ENCODE measurements around the gene BID. TPM values are rescaled to one million over a fixed set of nuclear protein-coding genes. Genes with fewer than 3 reads are reported as not detected.

The BID gene
- total RNA-seq, 1 experiment from 2014 or later, result 23.2 TPM

GRCh38 chr22:17823964-17824363, 49.7 kb upstream of the BID start:
- no peak overlapping the region for H3K23ac ChIP-seq (ENCODE audit: insufficient read length, low read depth, low read length)
- no peak overlapping the region for H3K9ac ChIP-seq (ENCODE audit: extremely low read depth, insufficient read length, low read length)
- no peak overlapping the region for H3T11ph ChIP-seq (ENCODE audit: low read length)
- TF ChIP-seq CTCF (conservative IDR thresholded peaks at IDR 0.05), result no peak
- no peak overlapping the region for H3K56ac ChIP-seq (ENCODE audit: insufficient read length, low read depth, low read length)
- DNase-seq, result no peak
- no peak overlapping the region for H2AK5ac ChIP-seq (ENCODE audit: insufficient read length, low read length)
- H3K14ac ChIP-seq (ENCODE audit: insufficient read depth, low read length), result no peak overlapping the region
- no peak overlapping the region for H4K8ac ChIP-seq (replicated peaks; ENCODE audit: insufficient read length, low read depth, low read length)
- no peak overlapping the region for H2BK120ac ChIP-seq (ENCODE audit: low read depth, low read length, poor library complexity, severe bottlenecking)
- Mint-ChIP-seq H3K4me3 (no peak overlapping the region), H3K9me3 (no peaks in the 10 kb centered on the region), H3K36me3 (ENCODE audit: insufficient read depth in 1 of 3, low read depth in 3 of 3) (peaks cover 4 to 12% (median 4%) of the 10 kb centered on the region in 3 experiments; a peak in 5 of 7 replicates), H3K4me1 (no peaks in the 10 kb centered on the region), H3K27ac (no peak overlapping the region), H3K27me3 (ENCODE audit: low read depth) (no peaks in the 10 kb centered on the region)
- H4K91ac ChIP-seq (ENCODE audit: insufficient read length, low read depth, low read length), result no peak overlapping the region
- H4K5ac ChIP-seq (ENCODE audit: insufficient read length, low read depth, low read length), result no peak overlapping the region
- no peaks in the 10 kb centered on the region for H3K79me2 ChIP-seq (ENCODE audit: insufficient read depth, low read length)
- WGBS (ENCODE audit: extremely low coverage, insufficient read length, low lambda C conversion rate), result no CpG with 5 or more reads among the region's 15 CpGs
- no peak overlapping the region for H3K27ac ChIP-seq (ENCODE audit: insufficient read length, low read depth, low read length)
- H3K27me3 ChIP-seq (ENCODE audit: insufficient read depth, low read length), result no peaks in the 10 kb centered on the region
- H2BK20ac ChIP-seq (ENCODE audit: low read depth, low read length, poor library complexity, severe bottlenecking), result no peak overlapping the region
- H3K9me3 ChIP-seq (ENCODE audit: control insufficient read depth, low read depth, low read length), result no peaks in the 10 kb centered on the region
- H2BK5ac ChIP-seq (ENCODE audit: insufficient read length, low read length), result no peak overlapping the region
- H2BK15ac ChIP-seq (ENCODE audit: low read depth, low read length), result no peak overlapping the region
- H3K4me2 ChIP-seq (ENCODE audit: insufficient read depth, insufficient read length, low read length), result no peak overlapping the region
- no peak overlapping the region for H3K18ac ChIP-seq (ENCODE audit: insufficient read length, low read depth, low read length)
- peaks cover 2% of the 10 kb centered on the region for H4K20me1 ChIP-seq (ENCODE audit: control insufficient read depth, insufficient read depth, insufficient read length)
- H3K23me2 ChIP-seq (ENCODE audit: insufficient read length, low read depth, low read length, poor library complexity, severe bottlenecking), result no peaks in the 10 kb centered on the region
- H2BK12ac ChIP-seq (ENCODE audit: insufficient read length, low read depth, low read length), result no peak overlapping the region
- H3K4me1 ChIP-seq (ENCODE audit: insufficient read depth, low read length), result no peaks in the 10 kb centered on the region
- H3K79me1 ChIP-seq (ENCODE audit: insufficient read depth, low read depth, low read length, poor library complexity, severe bottlenecking), result no peaks in the 10 kb centered on the region
- no peak overlapping the region for H3K4ac ChIP-seq (ENCODE audit: low read depth, low read length)
- no peak overlapping the region for H2AFZ ChIP-seq (ENCODE audit: low read length)

All from H9 (cell line).